ENCODE measurements around the gene SSPN. TPM values are rescaled to one million over a fixed set of nuclear protein-coding genes. Genes with fewer than 3 reads are reported as not detected.

SSPN gene
- total and polyA plus RNA-seq, 9 of the 15 experiments (the other 6 are each of a cell fraction or from before 2014, with no cell fraction given), result 0.40 TPM; not detected in 8

DNA sequence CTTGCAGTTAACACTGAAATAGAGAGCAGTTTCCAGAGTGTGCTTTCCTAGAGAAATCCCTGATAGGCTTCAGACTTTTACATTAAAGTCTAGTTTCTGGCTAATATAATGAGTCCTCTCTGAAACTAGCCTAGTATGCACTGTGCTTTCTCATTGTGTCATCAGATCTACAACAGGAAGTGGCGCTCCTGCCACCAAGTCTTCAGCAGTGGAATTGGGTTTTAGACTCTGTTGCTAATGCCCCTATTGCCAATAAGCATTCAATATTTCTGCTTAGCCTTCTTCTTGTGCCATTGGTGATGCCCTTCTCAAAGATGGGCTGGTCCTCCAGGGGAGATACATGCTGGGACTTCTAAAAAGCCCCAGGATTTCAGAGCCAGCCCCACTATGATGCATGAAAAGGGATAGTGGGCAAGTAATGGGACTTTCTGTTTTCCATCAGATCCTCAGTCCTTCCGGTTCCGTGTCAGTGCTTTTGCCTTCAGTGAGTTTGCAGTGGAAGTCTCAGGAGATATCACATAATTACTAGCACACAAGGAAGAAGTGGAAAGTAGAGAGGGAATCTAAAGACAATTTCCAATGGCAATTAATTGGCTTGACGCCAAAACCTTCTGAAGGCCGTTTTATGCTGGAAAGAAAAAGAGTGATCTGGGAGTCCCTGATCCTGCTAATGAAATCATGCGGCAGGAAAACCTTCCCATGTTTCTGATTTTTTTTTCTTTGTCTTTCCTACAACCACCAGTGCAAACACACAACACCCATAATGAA lies 50.0 kb downstream of the SSPN start (continued):
- TF ChIP-seq NELFE (IDR thresholded peaks at IDR 0.05; ENCODE audit: insufficient read depth, insufficient read length) (no peak), BRD4 (IDR thresholded peaks at IDR 0.05) (no peak), KDM2B (CRISPR knock-in tag; IDR thresholded peaks at IDR 0.05) (no peak), EP300 (IDR thresholded peaks at IDR 0.05; ENCODE audit: low read length) (no peak), SIX5 (IDR thresholded peaks at IDR 0.05; ENCODE audit: borderline replicate concordance in 1 of 2, insufficient read depth in 1 of 2, low read depth in 1 of 2, low read length in 2 of 2) (no peak), SIN3B (IDR thresholded peaks at IDR 0.05; ENCODE audit: low read depth) (no peak), JUNB (CRISPR knock-in tag; conservative IDR thresholded peaks at IDR 0.05) (no peak), HNRNPL (IDR thresholded peaks at IDR 0.05; ENCODE audit: low read depth, low read length) (no peak), ZZZ3 (IDR thresholded peaks at IDR 0.05) (no peak), KDM1A (IDR thresholded peaks at IDR 0.05) (no peak), KLF6 (CRISPR knock-in tag; IDR thresholded peaks at IDR 0.05; ENCODE audit: borderline replicate concordance) (0 out of 2 replicates have a peak, but pooled peaks have one; percentile 8), ZSCAN29 (IDR thresholded peaks at IDR 0.05) (no peak), IFI16 (CRISPR knock-in tag; IDR thresholded peaks at IDR 0.05) (no peak), ZNF175 (CRISPR knock-in tag; IDR thresholded peaks at IDR 0.05; ENCODE audit: low read depth) (peak; percentile 84), CSDE1 (IDR thresholded peaks at IDR 0.05) (no peak), RHOXF2B (CRISPR knock-in tag; conservative IDR thresholded peaks at IDR 0.05) (no peak), ESRRB (CRISPR knock-in tag; IDR thresholded peaks at IDR 0.05; ENCODE audit: borderline replicate concordance) (no peak), ZNF239 (CRISPR knock-in tag; IDR thresholded peaks at IDR 0.05) (0 out of 2 replicates have a peak, but pooled peaks have one; percentile 29), DMBX1 (CRISPR knock-in tag; IDR thresholded peaks at IDR 0.05; ENCODE audit: borderline replicate concordance) (no peak; the same call in 1 of the 2 replicates), SRSF7 (optimal IDR thresholded peaks at IDR 0.05; ENCODE audit: low read depth, low read length) (no peak), ZNF121 (CRISPR knock-in tag; conservative IDR thresholded peaks at IDR 0.05) (no peak), CEBPG (CRISPR knock-in tag; IDR thresholded peaks at IDR 0.05) (no peak), CEBPG (tag; conservative IDR thresholded peaks at IDR 0.05 in 1 of 2, IDR thresholded peaks at IDR 0.05 in 1 of 2) (peak in 1 of 2 experiments; percentile 62; a peak in 2 of 4 replicates), NFIC (IDR thresholded peaks at IDR 0.05) (peak; percentile 96), ZNF316 (IDR thresholded peaks at IDR 0.05) (no peak), DNMT1 (IDR thresholded peaks at IDR 0.05) (no peak), GABPA (tag; conservative IDR thresholded peaks at IDR 0.05; ENCODE audit: low read depth) (peak; percentile 71)
- TF ChIP-seq, protein P1, sequence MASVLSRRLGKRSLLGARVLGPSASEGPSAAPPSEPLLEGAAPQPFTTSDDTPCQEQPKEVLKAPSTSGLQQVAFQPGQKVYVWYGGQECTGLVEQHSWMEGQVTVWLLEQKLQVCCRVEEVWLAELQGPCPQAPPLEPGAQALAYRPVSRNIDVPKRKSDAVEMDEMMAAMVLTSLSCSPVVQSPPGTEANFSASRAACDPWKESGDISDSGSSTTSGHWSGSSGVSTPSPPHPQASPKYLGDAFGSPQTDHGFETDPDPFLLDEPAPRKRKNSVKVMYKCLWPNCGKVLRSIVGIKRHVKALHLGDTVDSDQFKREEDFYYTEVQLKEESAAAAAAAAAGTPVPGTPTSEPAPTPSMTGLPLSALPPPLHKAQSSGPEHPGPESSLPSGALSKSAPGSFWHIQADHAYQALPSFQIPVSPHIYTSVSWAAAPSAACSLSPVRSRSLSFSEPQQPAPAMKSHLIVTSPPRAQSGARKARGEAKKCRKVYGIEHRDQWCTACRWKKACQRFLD (CRISPR knock-in tag; IDR thresholded peaks at IDR 0.05), result peak; percentile 51; the same call in 1 of the 2 replicates
- TF ChIP-seq, protein P2, sequence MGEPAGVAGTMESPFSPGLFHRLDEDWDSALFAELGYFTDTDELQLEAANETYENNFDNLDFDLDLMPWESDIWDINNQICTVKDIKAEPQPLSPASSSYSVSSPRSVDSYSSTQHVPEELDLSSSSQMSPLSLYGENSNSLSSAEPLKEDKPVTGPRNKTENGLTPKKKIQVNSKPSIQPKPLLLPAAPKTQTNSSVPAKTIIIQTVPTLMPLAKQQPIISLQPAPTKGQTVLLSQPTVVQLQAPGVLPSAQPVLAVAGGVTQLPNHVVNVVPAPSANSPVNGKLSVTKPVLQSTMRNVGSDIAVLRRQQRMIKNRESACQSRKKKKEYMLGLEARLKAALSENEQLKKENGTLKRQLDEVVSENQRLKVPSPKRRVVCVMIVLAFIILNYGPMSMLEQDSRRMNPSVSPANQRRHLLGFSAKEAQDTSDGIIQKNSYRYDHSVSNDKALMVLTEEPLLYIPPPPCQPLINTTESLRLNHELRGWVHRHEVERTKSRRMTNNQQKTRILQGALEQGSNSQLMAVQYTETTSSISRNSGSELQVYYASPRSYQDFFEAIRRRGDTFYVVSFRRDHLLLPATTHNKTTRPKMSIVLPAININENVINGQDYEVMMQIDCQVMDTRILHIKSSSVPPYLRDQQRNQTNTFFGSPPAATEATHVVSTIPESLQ (CRISPR knock-in tag; IDR thresholded peaks at IDR 0.05), result no peak

All from K562 (cell line).